HCT116 (cell line): ENCODE data around the gene GCC1. TPM values are rescaled to one million over a fixed set of nuclear protein-coding genes. Genes with fewer than 3 reads are reported as not detected.
"Not testable (repeated sequence)": the region's sequence is repeated elsewhere in the genome, so short reads cannot be mapped to it uniquely, and the experiment has no call there.

ENCODE experiments used
- ATAC-seq: fragments of 200-7000 bp; cut with Tn5 transposase; 2 replicates; pipeline ENCODE4 v1.9.1; 2020; ENCODE audit warnings: mild to moderate bottlenecking, moderate library complexity
- BruUV-seq: library from RNA; stranded (reverse); fragments of 400-500 nt; replicated peaks from 2 replicates; lab custom pipeline; 2021; lab: Mats Ljungman, UMichigan
- CTCF ChIA-PET: fragments of 300-600 bp; sonication (Branson Sonifier 250); formaldehyde crosslinking; loops from one replicate; lab custom pipeline; 2021; ENCODE audit warnings: antibody characterized with exemption; lab: Charles Lee
- POLR2A ChIA-PET: fragments of 300-600, 350-600 bp; sonication (Branson Sonifier 250); formaldehyde crosslinking; loops from one replicate; lab custom pipeline; 2021; ENCODE audit warnings: antibody characterized with exemption; lab: Charles Lee
- RAD21 ChIA-PET, 2 experiments: fragments of 300-600 bp; sonication (Branson Sonifier 250); formaldehyde crosslinking; loops; one replicate each; lab custom pipeline; 2023; ENCODE audit warnings: low total read pairs in 2 of 2; ENCODE audit not compliant: uncharacterized antibody in 2 of 2, unreplicated experiment in 2 of 2, low non-redundant PET in 1 of 2; lab: Charles Lee
- DNase-seq: peaks from one replicate; pipeline ENCODE4 v3.0.0-alpha.2; 2010; ENCODE audit warnings: low read depth, low spot score
- H2AFZ ChIP-seq: fragments of 200-600 bp; shearing (Covaris generic), sonication (generic); 2 replicates; pipeline ENCODE4 v1.6.1; 2017; ENCODE audit warnings: low read depth, mixed run types, mixed read lengths, antibody characterized with exemption, low read length; ENCODE audit not compliant: poor library complexity, severe bottlenecking
- H3K27ac ChIP-seq: 2 replicates; pipeline ENCODE4 v1.5.1; 2012; ENCODE audit warnings: low read depth, low read length
- H3K27me3 ChIP-seq: fragments of 200-600 bp; sonication (generic); 2 replicates; pipeline ENCODE4 v1.6.1; 2016; ENCODE audit warnings: mixed run types, low read length, mixed read lengths; ENCODE audit not compliant: insufficient read depth
- H3K36me3 ChIP-seq, 2 experiments: fragments of 200-500 bp in 1 of 2; fragments of 200-600 bp in 1 of 2; sonication (Bioruptor generic) in 1 of 2; sonication (generic) in 1 of 2; 2 replicates each; pipeline versions ENCODE4 v1.5.1 to v1.6.1; 2014 to 2016; ENCODE audit warnings: low read length in 2 of 2, inconsistent platforms in 1 of 2, mixed read lengths in 1 of 2, mixed run types in 1 of 2; ENCODE audit not compliant: insufficient read depth in 2 of 2, control insufficient read depth in 1 of 2
- H3K4me1 ChIP-seq, 2 experiments: fragments of 200-600 bp in 1 of 2; sonication (generic) in 1 of 2; 2 replicates each; pipeline versions ENCODE4 v1.5.1 to v1.6.1; 2012 to 2017; ENCODE audit warnings: low read length in 2 of 2, inconsistent platforms in 1 of 2, mild to moderate bottlenecking in 1 of 2, mixed read lengths in 1 of 2, mixed run types in 1 of 2, moderate library complexity in 1 of 2; ENCODE audit not compliant: insufficient read depth in 2 of 2, control insufficient read depth in 1 of 2
- H3K4me2 ChIP-seq: fragments of 200-600 bp; sonication (generic); 2 replicates; pipeline ENCODE4 v1.6.1; 2017; ENCODE audit warnings: mixed run types, low read length, mixed read lengths
- H3K4me3 ChIP-seq, 2 experiments: fragments of 200-600 bp in 1 of 2; sonication (generic) in 1 of 2; replicated peaks in 1 of 2; 2 replicates each; pipeline ENCODE4 v1.5.1; 2011 to 2016; ENCODE audit warnings: low read length in 2 of 2, control low read depth in 1 of 2, low read depth in 1 of 2, mild to moderate bottlenecking in 1 of 2, mixed read lengths in 1 of 2, mixed run types in 1 of 2
- H3K79me2 ChIP-seq: fragments of 200-600 bp; sonication (generic); 2 replicates; pipeline ENCODE4 v1.6.1; 2017; ENCODE audit warnings: mild to moderate bottlenecking, mixed run types, low read length, moderate library complexity, mixed read lengths; ENCODE audit not compliant: insufficient read depth
- H3K9ac ChIP-seq: fragments of 200-600 bp; sonication (generic); 2 replicates; pipeline ENCODE4 v1.6.1; 2016; ENCODE audit warnings: low read length, mixed read lengths
- H3K9me2 ChIP-seq: fragments of 200-600 bp; sonication (generic), shearing (Covaris generic); 2 replicates; pipeline ENCODE4 v1.6.1; 2017; ENCODE audit warnings: mixed run types, mild to moderate bottlenecking, moderate library complexity; ENCODE audit not compliant: insufficient read depth
- H3K9me3 ChIP-seq, 2 experiments: fragments of 200-500 bp in 1 of 2; fragments of 200-600 bp in 1 of 2; sonication (Bioruptor generic) in 1 of 2; sonication (generic) in 1 of 2; 2 replicates each; pipeline ENCODE4 v1.6.1; 2014 to 2017; ENCODE audit warnings: low read length in 2 of 2, mixed read lengths in 2 of 2, inconsistent platforms in 1 of 2, low read depth in 1 of 2, mild to moderate bottlenecking in 1 of 2, mixed run types in 1 of 2, moderate library complexity in 1 of 2; ENCODE audit not compliant: control insufficient read depth in 1 of 2, insufficient read depth in 1 of 2
- H4K20me1 ChIP-seq: fragments of 200-600 bp; sonication (generic), shearing (Covaris generic); 2 replicates; pipeline ENCODE4 v1.6.1; 2017; ENCODE audit warnings: mixed run types, mild to moderate bottlenecking, moderate library complexity; ENCODE audit not compliant: insufficient read depth
- ATF3 ChIP-seq: IDR thresholded peaks from 2 replicates; pipeline ENCODE4 v1.6.1; 2012
- CBX3 ChIP-seq: IDR thresholded peaks from 2 replicates; pipeline ENCODE4 v1.6.1; 2012; ENCODE audit warnings: low read depth
- CEBPB ChIP-seq: IDR thresholded peaks from 2 replicates; pipeline ENCODE4 v1.6.1; 2012; ENCODE audit warnings: low read depth
- CTCF ChIP-seq, 3 experiments: fragments of 200-600 bp in 1 of 3; sonication (generic) in 1 of 3; IDR thresholded peaks in 2 of 3; conservative IDR thresholded peaks in 1 of 3; 2 replicates each; pipeline ENCODE4 v1.5.1; 2012 to 2017; ENCODE audit warnings: low read depth in 2 of 3, low read length in 2 of 3, antibody characterized with exemption in 1 of 3, borderline replicate concordance in 1 of 3, control low read depth in 1 of 3, mild to moderate bottlenecking in 1 of 3, mixed read lengths in 1 of 3, mixed run types in 1 of 3, moderate library complexity in 1 of 3; ENCODE audit not compliant: insufficient read depth in 1 of 3
- EGR1 ChIP-seq: IDR thresholded peaks from 2 replicates; pipeline ENCODE4 v1.6.1; 2012; ENCODE audit warnings: low read depth
- EZH2phosphoT487 ChIP-seq: fragments of 200-600 bp; IDR thresholded peaks from 2 replicates; pipeline ENCODE4 v1.6.1; 2018; ENCODE audit warnings: antibody characterized with exemption, borderline replicate concordance
- FOSL1 ChIP-seq: IDR thresholded peaks from 2 replicates; pipeline ENCODE4 v1.6.1; 2012; ENCODE audit warnings: low read depth
- JUND ChIP-seq: IDR thresholded peaks from 2 replicates; pipeline ENCODE4 v1.6.1; 2012
- REST ChIP-seq: IDR thresholded peaks from 2 replicates; pipeline ENCODE4 v1.6.1; 2012; ENCODE audit warnings: low read depth
- SIN3A ChIP-seq: IDR thresholded peaks from 2 replicates; pipeline ENCODE4 v1.6.1; 2012; ENCODE audit warnings: low read depth
- ZFX ChIP-seq: fragments of 450-650 bp; IDR thresholded peaks from 2 replicates; pipeline ENCODE4 v1.6.1; 2017
- ZNF274 ChIP-seq: fragments of 200-500 bp; sonication (Bioruptor generic); IDR thresholded peaks from 2 replicates; pipeline ENCODE4 v1.6.1; 2014; ENCODE audit warnings: mild to moderate bottlenecking, low read depth, low read length, inconsistent platforms
- intact Hi-C: fragments of 100-400 bp; cut with micrococcal nuclease; formaldehyde crosslinking; loops from 2 replicates; pipeline ENCODE4 v1.10.0; 2022
- total RNA-seq: library from RNA; stranded (reverse); gene quantifications from one replicate; pipeline ENCODE4 v1.2.1, GENCODE V29; 2021; ENCODE audit not compliant: unreplicated experiment

Gene GCC1
- total RNA-seq, 1 experiment from 2014 or later = 17.9 TPM

- no peak for TF ChIP-seq CTCF (IDR thresholded peaks at IDR 0.05 in 2 of 3, conservative IDR thresholded peaks at IDR 0.05 in 1 of 3; ENCODE audit: borderline replicate concordance in 1 of 3, insufficient read depth in 1 of 3, low read depth in 2 of 3, low read length in 2 of 3)
- no peak for TF ChIP-seq CBX3
- no peak for TF ChIP-seq EZH2phosphoT487
- TF ChIP-seq SIN3A = no peak
- no peak for TF ChIP-seq FOSL1
- TF ChIP-seq CEBPB = no peak
- TF ChIP-seq EGR1 = no peak
Measured at GRCh38 chr7:127546313-127546712, 39.1 kb downstream of the GCC1 start (continued).

GRCh38 chr7:127541548-127541947 lies 43.8 kb downstream of the GCC1 start:
- H3K27ac ChIP-seq = no peak overlapping the region
- no TSS peak for BruUV-seq
- peaks cover 0 to 3% of the 10 kb centered on the region in 2 experiments; a peak in 1 of 4 replicates for H3K9me3 ChIP-seq
- H3K9ac ChIP-seq = no peak overlapping the region
- ChIA-PET CTCF (no interaction called here), RAD21 (no interaction called here), POLR2A (no interaction called here)
- TF ChIP-seq ZFX = no peak
- no peak for TF ChIP-seq REST
- TF ChIP-seq ZNF274 = no peak
- TF ChIP-seq FOSL1 = no peak
- TF ChIP-seq ATF3 = no peak
- TF ChIP-seq EZH2phosphoT487 = no peak
- TF ChIP-seq SIN3A = no peak
- no peak for TF ChIP-seq JUND
- no peaks in the 10 kb centered on the region for H3K79me2 ChIP-seq
- intact Hi-C loops = no loop called here
- DNase-seq = no peak
- H2AFZ ChIP-seq = no peak overlapping the region
- no peaks in the 10 kb centered on the region for H3K36me3 ChIP-seq
- H3K4me1 ChIP-seq = no peaks in the 10 kb centered on the region
- no peak for ATAC-seq
- H3K9me2 ChIP-seq = no peaks in the 10 kb centered on the region
- no peak overlapping the region for H3K4me3 ChIP-seq
- no peaks in the 10 kb centered on the region for H4K20me1 ChIP-seq
- H3K27me3 ChIP-seq = peaks cover 20% of the 10 kb centered on the region
- H3K4me2 ChIP-seq = no peak overlapping the region

GRCh38 chr7:127540461-127540860 lies 44.9 kb downstream of the GCC1 start:
- POLR2A ChIA-PET, ATAC-seq, H3K9me3 ChIP-seq, H3K4me3 ChIP-seq, H3K4me2 ChIP-seq, H3K36me3 ChIP-seq, CTCF ChIA-PET, intact Hi-C loops, H2AFZ ChIP-seq, DNase-seq, H3K4me1 ChIP-seq, H3K9me2 ChIP-seq, H4K20me1 ChIP-seq, RAD21 ChIA-PET, H3K79me2 ChIP-seq, BruUV-seq, H3K27ac ChIP-seq, H3K9ac ChIP-seq: not testable (repeated sequence)
- peaks cover 31% of the 10 kb centered on the region for H3K27me3 ChIP-seq
